RWPE2 (cell line): Measurements from ENCODE around the gene SLC16A3.

Experiments
- ATAC-seq: fragments of 200-7000 bp; cut with Tn5 transposase; 3 replicates; pipeline ENCODE4 v1.9.1; 2021; ENCODE audit warnings: low read depth
- DNase-seq: peaks from one replicate; pipeline ENCODE4 v3.0.0-alpha.2; 2020; ENCODE audit warnings: low spot score
- H3K27ac ChIP-seq: fragments of 450-650 bp; 2 replicates; pipeline ENCODE4 v1.5.1; 2017; ENCODE audit warnings: mild to moderate bottlenecking; ENCODE audit not compliant: poor library complexity, severe bottlenecking
- H3K27me3 ChIP-seq: fragments of 250-450 bp; sonication (Bioruptor Pico); 2 replicates; pipeline ENCODE4 v1.5.1; 2021; ENCODE audit warnings: mild to moderate bottlenecking, moderate library complexity; ENCODE audit not compliant: insufficient read depth, poor library complexity, severe bottlenecking
- H3K36me3 ChIP-seq: fragments of 250-450 bp; sonication (Bioruptor Pico); 2 replicates; pipeline ENCODE4 v1.5.1; 2020; ENCODE audit warnings: low read depth, mild to moderate bottlenecking, moderate library complexity
- H3K4me1 ChIP-seq: fragments of 250-450 bp; sonication (Bioruptor Pico); 2 replicates; pipeline ENCODE4 v1.5.1; 2021; ENCODE audit warnings: mild to moderate bottlenecking, moderate library complexity; ENCODE audit not compliant: insufficient read depth, poor library complexity, severe bottlenecking
- H3K4me3 ChIP-seq: fragments of 250-450 bp; sonication (Bioruptor Pico); 2 replicates; pipeline ENCODE4 v1.5.1; 2021; ENCODE audit warnings: mild to moderate bottlenecking, moderate library complexity; ENCODE audit not compliant: severe bottlenecking
- H3K9me3 ChIP-seq: fragments of 250-450 bp; sonication (Bioruptor Pico); 2 replicates; pipeline ENCODE4 v1.5.1; 2021; ENCODE audit warnings: mild to moderate bottlenecking, moderate library complexity; ENCODE audit not compliant: severe bottlenecking
- TF ChIP-seq, protein P1 (sequence below): fragments of 450-650 bp; IDR thresholded peaks from one replicate; pipeline ENCODE4 v1.5.1; 2017; ENCODE audit warnings: mild to moderate bottlenecking, moderate library complexity; ENCODE audit not compliant: poor library complexity, severe bottlenecking

Gene SLC16A3

DNA sequence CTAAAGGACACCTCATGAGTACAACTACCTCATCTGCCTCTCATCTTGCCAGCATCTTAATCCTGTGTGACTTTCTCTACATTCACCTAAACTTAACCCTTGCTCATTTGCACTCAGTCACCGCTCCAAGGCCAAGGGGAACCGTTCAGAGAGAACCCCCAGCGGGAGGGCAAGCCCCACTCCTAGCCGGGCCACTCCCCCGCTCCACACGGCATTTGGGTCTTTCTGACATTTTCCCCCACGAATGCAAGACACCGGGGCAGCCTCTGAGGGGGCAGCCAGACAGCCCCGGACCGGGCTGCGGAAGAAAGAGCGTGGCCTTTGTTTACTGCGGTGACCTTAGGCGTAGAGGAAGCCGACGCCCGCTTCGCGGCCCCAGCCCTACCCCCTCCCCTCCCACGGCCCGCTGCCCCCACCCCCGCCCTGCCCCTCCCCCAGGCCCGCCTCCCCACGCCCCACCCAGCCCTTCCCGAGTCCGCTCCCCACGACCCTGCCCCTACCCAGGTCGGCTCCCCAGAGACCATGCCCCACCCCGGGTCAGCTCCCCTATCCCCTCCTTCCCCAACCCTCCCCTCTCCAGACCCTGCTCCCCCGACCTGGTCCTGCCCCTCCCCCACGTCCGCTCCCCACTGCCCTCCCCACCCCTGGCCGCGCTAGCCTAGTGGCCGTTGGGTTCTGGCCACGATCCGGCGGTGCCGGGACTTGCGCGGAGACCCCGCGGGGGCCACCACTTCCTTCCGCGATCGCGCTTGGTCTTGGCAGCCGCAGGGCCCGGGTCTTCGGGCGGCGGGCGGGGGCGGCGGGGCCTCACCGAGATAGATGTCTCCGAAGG is 43.9 kb downstream of the SLC16A3 start:
- TF ChIP-seq, protein P1, sequence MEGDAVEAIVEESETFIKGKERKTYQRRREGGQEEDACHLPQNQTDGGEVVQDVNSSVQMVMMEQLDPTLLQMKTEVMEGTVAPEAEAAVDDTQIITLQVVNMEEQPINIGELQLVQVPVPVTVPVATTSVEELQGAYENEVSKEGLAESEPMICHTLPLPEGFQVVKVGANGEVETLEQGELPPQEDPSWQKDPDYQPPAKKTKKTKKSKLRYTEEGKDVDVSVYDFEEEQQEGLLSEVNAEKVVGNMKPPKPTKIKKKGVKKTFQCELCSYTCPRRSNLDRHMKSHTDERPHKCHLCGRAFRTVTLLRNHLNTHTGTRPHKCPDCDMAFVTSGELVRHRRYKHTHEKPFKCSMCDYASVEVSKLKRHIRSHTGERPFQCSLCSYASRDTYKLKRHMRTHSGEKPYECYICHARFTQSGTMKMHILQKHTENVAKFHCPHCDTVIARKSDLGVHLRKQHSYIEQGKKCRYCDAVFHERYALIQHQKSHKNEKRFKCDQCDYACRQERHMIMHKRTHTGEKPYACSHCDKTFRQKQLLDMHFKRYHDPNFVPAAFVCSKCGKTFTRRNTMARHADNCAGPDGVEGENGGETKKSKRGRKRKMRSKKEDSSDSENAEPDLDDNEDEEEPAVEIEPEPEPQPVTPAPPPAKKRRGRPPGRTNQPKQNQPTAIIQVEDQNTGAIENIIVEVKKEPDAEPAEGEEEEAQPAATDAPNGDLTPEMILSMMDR: no peak
- Histone ChIP-seq H3K4me3 (peak overlapping the region; percentile 55), H3K36me3 (peaks cover 43% of the 10 kb centered on the region), H3K4me1 (peaks cover 39% of the 10 kb centered on the region), H3K27me3 (no peaks in the 10 kb centered on the region), H3K9me3 (no peaks in the 10 kb centered on the region), H3K27ac (peak overlapping the region; percentile 92)
- ATAC-seq: no peak
- no peak for DNase-seq

DNA sequence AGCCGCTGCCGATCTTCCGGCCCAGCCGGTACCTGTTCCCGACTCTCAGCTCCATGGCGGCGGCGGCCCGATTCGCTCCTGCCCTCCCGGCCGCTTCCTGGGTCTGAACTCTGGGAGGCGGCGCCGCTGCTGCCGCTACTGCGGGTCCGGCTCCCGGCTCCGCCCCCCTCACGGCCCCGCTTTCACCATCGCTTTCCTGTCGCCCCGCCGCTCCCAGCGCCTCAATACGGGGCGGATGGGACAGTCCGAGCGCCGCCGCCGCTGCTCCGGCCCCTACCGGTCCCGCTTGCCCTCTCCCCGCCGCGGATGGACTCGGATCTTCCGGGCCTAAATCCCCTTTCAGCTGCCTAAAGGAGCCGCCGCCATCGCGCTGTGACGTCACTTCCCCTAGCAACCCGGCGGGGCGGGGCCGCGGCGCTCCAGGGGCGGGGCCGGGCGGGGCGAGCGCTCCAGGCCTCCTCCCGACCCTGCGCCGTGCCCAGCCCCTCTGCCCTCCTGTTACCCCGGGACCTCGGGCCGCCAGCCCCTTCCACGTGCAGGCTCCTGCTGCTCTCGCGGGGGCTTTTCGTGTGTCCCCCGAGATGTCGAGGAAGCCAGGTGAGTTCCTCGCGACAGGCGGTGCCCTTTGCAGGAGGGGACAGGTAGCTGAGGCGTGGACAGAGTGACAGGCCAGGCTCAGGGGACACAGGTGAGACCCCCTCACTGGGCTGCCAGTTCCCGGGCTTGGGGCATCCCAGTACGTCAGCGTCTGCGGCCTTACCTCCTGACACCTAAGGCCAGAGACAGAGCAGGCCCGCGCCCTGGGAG is 44.7 kb downstream of the SLC16A3 start, which contains the start of gene CSNK1D:
CSNK1D (minus strand) TSS at position 374 of the 807 bp plus-strand sequence; CDS start at position 55, 319 bp downstream.
- ATAC-seq: peak; percentile 73
- Histone ChIP-seq H3K4me1 (peaks cover 31% of the 10 kb centered on the region), H3K4me3 (peak within 1 kb of the TSS; percentile 55), H3K27me3 (no peaks in the 10 kb centered on the region), H3K9me3 (no peaks in the 10 kb centered on the region), H3K27ac (peak within 1 kb of the TSS; percentile 92), H3K36me3 (peaks cover 40% of the 10 kb centered on the region)
- peak; percentile 91 for DNase-seq
- TF ChIP-seq, protein P1: no peak

DNA sequence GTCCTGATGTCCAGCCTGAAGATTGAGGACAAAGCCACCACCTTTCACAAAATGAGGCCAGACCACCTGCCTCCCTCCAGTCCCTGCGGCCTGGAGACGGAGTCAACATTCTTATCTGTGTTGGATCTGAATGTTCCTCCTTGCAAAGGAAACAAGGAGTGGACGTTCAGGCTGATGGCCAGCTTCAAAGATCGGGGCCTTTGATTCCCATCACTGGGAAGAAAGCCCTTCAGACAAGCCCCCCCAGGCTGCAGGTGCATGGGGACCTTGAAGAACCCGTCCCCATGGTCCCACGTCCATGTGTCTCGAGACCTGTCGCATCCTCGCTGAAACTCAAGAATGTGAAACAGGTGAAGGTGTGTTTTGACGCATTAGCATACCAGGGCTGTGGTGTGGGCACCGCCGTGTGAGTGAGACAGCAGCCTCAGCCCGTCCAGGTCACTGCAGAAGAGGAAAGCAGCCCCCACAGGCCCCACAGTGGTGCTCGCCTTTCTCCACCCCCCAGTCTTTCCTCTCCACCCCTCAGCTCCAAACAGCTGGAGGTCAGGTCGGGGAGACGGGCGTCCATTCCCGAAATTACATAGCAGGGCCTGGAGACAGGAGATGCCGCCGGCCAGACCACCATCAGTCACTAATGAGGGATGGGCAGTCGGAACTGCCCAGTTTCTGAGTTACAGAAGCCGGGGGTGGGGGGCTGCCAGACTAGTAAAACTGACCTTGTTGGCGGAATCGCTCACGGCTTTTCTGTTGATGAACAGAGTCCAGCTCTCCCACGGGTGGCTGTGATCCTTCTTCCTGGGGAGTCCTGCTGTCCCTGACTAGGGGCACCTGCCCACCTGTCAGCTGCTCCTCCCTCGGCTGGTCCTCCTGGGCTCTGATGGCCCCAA is 45.5 kb downstream of the SLC16A3 start:
- H3K27ac ChIP-seq: peak overlapping the region; percentile 92
- no peaks in the 10 kb centered on the region for H3K27me3 ChIP-seq
- H3K36me3 ChIP-seq: peaks cover 32% of the 10 kb centered on the region
- peaks cover 25% of the 10 kb centered on the region for H3K4me1 ChIP-seq
- DNase-seq: no peak
- peak overlapping the region; percentile 55 for H3K4me3 ChIP-seq
- TF ChIP-seq, protein P1: no peak
- ATAC-seq: no peak; the same call in 2 of the 3 replicates
- no peaks in the 10 kb centered on the region for H3K9me3 ChIP-seq

DNA sequence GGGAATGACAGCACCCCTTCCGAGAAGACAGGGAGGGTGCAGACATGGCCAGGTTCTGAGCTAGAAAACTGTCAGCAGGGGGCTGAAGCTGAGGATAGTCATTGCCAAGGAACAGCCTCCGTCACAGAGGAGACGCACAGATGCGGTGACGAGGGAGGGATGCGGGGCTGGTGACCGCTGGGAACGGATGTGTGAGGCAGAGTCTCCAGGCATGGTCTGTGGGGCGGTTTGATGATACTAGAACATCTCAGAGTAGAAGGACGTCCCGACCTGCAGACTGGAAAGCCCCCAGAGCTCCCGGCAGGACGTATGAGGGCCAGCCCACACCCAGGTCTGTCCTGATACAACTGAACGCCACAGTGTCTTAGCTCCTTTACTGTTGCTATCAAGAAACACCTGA is 46.5 kb downstream of the SLC16A3 start:
- no peak for DNase-seq
- Histone ChIP-seq H3K9me3 (no peaks in the 10 kb centered on the region), H3K36me3 (peaks cover 22% of the 10 kb centered on the region)

More for the DNA sequence above, 46.5 kb downstream of the SLC16A3 start:
- TF ChIP-seq, protein P1: no peak
- Histone ChIP-seq H3K4me3 (no peak overlapping the region), H3K27me3 (no peaks in the 10 kb centered on the region), H3K27ac (no peak overlapping the region), H3K4me1 (peaks cover 25% of the 10 kb centered on the region)
- ATAC-seq: no peak
